ENCODE data around the gene CIITA. TPM values are rescaled to one million over a fixed set of nuclear protein-coding genes. Genes with fewer than 3 reads are reported as not detected.

Gene CIITA
- total RNA-seq, 1 experiment from 2014 or later = 0.26 TPM

DNA sequence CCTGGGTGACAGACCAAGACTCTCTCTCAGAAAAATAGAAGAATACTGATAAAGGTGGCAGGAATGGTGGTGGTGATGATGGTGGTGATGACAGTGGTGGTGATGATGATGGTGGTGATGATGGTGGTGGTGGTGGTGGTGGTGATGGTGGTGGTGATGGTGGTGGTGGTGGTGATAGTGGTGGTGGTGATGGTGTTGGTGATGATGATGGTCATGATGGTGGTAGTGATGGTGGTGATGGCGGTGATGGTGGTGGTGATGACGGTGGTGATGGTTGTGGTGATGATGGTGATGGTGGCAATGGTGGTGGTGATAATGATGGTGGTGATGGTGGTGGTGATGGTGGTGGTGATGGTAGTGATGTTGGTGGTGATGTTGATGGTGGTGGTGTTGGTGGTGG is 18.0 kb upstream of the CIITA start (continued):
- TF ChIP-seq ZNF138 (CRISPR knock-in tag; conservative IDR thresholded peaks at IDR 0.05) = no peak
- no peak for TF ChIP-seq ZNF263 (CRISPR knock-in tag; IDR thresholded peaks at IDR 0.05; ENCODE audit: low read depth)

DNA sequence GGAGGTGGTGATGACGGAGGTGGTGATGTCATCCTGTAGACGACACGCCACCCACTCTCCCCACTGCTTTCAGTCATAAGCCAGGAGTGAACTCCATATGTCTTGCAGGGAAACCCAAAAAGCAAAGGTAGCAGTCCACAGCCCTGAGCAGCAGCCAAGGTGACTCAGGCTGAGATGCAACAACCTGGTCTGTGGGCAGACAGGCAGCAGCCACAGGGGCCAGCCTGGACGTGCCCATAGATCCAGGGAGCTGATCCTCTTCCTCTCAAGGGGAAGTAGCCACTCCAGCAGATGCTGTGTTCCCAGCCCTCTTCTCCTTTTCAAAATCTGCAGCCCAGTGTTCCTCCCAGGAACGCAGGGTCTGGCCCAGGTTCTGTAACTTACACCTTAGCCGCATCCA is 17.3 kb upstream of the CIITA start:
- ChIA-PET POLR2A (no interaction called here), CTCF (no interaction called here)
- Mint-ChIP-seq H3K4me3 (no peak overlapping the region), H3K9me3 (peaks cover 13% of the 10 kb centered on the region), H3K4me1 (peaks cover 1% of the 10 kb centered on the region), H3K36me3 (no peaks in the 10 kb centered on the region), H3K27ac (no peak overlapping the region), H3K27me3 (ENCODE audit: low read depth) (no peaks in the 10 kb centered on the region)
- DNase-seq (ENCODE audit: low spot score) = no peak
- ATAC-seq = no peak
- TF ChIP-seq, protein P1, sequence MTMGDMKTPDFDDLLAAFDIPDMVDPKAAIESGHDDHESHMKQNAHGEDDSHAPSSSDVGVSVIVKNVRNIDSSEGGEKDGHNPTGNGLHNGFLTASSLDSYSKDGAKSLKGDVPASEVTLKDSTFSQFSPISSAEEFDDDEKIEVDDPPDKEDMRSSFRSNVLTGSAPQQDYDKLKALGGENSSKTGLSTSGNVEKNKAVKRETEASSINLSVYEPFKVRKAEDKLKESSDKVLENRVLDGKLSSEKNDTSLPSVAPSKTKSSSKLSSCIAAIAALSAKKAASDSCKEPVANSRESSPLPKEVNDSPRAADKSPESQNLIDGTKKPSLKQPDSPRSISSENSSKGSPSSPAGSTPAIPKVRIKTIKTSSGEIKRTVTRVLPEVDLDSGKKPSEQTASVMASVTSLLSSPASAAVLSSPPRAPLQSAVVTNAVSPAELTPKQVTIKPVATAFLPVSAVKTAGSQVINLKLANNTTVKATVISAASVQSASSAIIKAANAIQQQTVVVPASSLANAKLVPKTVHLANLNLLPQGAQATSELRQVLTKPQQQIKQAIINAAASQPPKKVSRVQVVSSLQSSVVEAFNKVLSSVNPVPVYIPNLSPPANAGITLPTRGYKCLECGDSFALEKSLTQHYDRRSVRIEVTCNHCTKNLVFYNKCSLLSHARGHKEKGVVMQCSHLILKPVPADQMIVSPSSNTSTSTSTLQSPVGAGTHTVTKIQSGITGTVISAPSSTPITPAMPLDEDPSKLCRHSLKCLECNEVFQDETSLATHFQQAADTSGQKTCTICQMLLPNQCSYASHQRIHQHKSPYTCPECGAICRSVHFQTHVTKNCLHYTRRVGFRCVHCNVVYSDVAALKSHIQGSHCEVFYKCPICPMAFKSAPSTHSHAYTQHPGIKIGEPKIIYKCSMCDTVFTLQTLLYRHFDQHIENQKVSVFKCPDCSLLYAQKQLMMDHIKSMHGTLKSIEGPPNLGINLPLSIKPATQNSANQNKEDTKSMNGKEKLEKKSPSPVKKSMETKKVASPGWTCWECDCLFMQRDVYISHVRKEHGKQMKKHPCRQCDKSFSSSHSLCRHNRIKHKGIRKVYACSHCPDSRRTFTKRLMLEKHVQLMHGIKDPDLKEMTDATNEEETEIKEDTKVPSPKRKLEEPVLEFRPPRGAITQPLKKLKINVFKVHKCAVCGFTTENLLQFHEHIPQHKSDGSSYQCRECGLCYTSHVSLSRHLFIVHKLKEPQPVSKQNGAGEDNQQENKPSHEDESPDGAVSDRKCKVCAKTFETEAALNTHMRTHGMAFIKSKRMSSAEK (CRISPR knock-in tag; IDR thresholded peaks at IDR 0.05; ENCODE audit: borderline replicate concordance) = no peak
- TF ChIP-seq RELA (CRISPR knock-in tag; IDR thresholded peaks at IDR 0.05; ENCODE audit: borderline replicate concordance) = no peak
- TF ChIP-seq, protein P2, sequence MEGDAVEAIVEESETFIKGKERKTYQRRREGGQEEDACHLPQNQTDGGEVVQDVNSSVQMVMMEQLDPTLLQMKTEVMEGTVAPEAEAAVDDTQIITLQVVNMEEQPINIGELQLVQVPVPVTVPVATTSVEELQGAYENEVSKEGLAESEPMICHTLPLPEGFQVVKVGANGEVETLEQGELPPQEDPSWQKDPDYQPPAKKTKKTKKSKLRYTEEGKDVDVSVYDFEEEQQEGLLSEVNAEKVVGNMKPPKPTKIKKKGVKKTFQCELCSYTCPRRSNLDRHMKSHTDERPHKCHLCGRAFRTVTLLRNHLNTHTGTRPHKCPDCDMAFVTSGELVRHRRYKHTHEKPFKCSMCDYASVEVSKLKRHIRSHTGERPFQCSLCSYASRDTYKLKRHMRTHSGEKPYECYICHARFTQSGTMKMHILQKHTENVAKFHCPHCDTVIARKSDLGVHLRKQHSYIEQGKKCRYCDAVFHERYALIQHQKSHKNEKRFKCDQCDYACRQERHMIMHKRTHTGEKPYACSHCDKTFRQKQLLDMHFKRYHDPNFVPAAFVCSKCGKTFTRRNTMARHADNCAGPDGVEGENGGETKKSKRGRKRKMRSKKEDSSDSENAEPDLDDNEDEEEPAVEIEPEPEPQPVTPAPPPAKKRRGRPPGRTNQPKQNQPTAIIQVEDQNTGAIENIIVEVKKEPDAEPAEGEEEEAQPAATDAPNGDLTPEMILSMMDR (IDR thresholded peaks at IDR 0.05) = no peak
- no peak for TF ChIP-seq ZBTB21 (CRISPR knock-in tag; IDR thresholded peaks at IDR 0.05; ENCODE audit: borderline replicate concordance)
- TF ChIP-seq ZNF416 (CRISPR knock-in tag; IDR thresholded peaks at IDR 0.05) = no peak
- no peak for TF ChIP-seq MYBL2 (CRISPR knock-in tag; IDR thresholded peaks at IDR 0.05)
- TF ChIP-seq, protein P3, sequence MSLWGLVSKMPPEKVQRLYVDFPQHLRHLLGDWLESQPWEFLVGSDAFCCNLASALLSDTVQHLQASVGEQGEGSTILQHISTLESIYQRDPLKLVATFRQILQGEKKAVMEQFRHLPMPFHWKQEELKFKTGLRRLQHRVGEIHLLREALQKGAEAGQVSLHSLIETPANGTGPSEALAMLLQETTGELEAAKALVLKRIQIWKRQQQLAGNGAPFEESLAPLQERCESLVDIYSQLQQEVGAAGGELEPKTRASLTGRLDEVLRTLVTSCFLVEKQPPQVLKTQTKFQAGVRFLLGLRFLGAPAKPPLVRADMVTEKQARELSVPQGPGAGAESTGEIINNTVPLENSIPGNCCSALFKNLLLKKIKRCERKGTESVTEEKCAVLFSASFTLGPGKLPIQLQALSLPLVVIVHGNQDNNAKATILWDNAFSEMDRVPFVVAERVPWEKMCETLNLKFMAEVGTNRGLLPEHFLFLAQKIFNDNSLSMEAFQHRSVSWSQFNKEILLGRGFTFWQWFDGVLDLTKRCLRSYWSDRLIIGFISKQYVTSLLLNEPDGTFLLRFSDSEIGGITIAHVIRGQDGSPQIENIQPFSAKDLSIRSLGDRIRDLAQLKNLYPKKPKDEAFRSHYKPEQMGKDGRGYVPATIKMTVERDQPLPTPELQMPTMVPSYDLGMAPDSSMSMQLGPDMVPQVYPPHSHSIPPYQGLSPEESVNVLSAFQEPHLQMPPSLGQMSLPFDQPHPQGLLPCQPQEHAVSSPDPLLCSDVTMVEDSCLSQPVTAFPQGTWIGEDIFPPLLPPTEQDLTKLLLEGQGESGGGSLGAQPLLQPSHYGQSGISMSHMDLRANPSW (CRISPR knock-in tag; conservative IDR thresholded peaks at IDR 0.05; ENCODE audit: low read depth) = no peak

DNA sequence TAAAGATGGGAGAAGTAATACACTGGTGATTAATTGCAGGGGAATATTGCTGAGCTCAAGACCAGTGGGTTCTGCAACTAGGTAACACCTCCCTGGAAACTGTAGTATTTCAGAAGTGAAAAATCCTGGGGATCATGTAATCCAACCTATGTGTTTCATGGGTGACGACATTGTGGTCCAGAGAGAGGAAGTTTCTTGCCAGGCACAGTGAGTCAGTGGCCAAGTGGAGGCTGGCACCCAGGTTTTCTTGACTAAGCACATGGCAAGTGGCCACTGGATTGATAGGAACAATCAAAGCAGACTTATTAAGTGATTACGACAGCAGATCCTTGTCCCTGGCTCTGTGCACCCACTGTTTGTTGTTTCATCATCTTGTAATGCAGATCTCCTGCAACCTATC is 14.6 kb upstream of the CIITA start:
- CTCF ChIA-PET = no interaction called here
- Mint-ChIP-seq H3K9me3 (peaks cover 13% of the 10 kb centered on the region), H3K4me1 (peaks cover 6% of the 10 kb centered on the region), H3K27me3 (ENCODE audit: low read depth) (no peaks in the 10 kb centered on the region), H3K36me3 (no peaks in the 10 kb centered on the region), H3K27ac (no peak overlapping the region), H3K4me3 (no peak overlapping the region)
- no peak for DNase-seq (ENCODE audit: low spot score)
- POLR2A ChIA-PET = no interaction called here
- ATAC-seq = no peak
- TF ChIP-seq, protein P4, sequence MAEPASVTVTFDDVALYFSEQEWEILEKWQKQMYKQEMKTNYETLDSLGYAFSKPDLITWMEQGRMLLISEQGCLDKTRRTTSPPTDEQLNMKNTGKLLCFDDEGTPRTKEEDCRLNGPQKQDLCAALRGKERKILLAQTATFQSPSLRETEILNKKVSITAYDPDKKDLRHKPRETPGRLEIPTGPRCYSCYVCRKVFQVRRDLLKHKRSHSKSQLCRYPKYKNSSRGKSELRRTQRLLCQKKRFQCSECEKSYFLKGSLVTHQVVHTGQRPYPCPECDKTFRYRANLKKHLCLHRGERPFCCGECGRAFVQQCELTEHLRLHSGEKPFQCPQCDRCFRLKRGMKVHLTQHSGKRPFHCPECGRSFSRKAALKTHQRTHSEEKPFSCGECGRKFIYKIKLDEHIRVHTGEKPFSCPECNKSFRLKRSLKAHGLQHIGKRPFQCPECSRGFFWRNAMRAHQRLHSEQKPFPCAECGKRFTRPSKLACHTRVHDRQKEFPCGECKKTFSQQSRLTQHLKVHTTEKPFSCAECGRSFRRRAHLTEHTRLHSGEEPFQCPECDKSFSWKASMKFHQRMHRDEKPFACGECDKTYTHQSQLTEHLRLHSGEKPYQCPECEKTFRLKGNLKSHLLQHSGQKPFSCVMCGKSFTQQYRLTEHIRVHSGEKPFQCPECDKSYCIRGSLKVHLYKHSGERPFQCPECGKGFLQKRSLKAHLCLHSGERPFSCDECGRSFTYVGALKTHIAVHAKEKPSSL (CRISPR knock-in tag; conservative IDR thresholded peaks at IDR 0.05) = no peak
- TF ChIP-seq, protein P5, sequence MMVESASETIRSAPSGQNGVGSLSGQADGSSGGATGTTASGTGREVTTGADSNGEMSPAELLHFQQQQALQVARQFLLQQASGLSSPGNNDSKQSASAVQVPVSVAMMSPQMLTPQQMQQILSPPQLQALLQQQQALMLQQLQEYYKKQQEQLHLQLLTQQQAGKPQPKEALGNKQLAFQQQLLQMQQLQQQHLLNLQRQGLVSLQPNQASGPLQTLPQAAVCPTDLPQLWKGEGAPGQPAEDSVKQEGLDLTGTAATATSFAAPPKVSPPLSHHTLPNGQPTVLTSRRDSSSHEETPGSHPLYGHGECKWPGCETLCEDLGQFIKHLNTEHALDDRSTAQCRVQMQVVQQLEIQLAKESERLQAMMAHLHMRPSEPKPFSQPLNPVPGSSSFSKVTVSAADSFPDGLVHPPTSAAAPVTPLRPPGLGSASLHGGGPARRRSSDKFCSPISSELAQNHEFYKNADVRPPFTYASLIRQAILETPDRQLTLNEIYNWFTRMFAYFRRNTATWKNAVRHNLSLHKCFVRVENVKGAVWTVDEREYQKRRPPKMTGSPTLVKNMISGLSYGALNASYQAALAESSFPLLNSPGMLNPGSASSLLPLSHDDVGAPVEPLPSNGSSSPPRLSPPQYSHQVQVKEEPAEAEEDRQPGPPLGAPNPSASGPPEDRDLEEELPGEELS (CRISPR knock-in tag; IDR thresholded peaks at IDR 0.05) = no peak
- TF ChIP-seq NR3C1 (CRISPR knock-in tag; conservative IDR thresholded peaks at IDR 0.05; ENCODE audit: low read depth) (no peak), RELA (CRISPR knock-in tag; IDR thresholded peaks at IDR 0.05; ENCODE audit: borderline replicate concordance) (no peak), CBFB (CRISPR knock-in tag; IDR thresholded peaks at IDR 0.05; ENCODE audit: low read depth) (no peak), NFE2L1 (CRISPR knock-in tag; IDR thresholded peaks at IDR 0.05) (no peak), SMAD3 (CRISPR knock-in tag; IDR thresholded peaks at IDR 0.05; ENCODE audit: borderline replicate concordance) (no peak)
- TF ChIP-seq, protein P6, sequence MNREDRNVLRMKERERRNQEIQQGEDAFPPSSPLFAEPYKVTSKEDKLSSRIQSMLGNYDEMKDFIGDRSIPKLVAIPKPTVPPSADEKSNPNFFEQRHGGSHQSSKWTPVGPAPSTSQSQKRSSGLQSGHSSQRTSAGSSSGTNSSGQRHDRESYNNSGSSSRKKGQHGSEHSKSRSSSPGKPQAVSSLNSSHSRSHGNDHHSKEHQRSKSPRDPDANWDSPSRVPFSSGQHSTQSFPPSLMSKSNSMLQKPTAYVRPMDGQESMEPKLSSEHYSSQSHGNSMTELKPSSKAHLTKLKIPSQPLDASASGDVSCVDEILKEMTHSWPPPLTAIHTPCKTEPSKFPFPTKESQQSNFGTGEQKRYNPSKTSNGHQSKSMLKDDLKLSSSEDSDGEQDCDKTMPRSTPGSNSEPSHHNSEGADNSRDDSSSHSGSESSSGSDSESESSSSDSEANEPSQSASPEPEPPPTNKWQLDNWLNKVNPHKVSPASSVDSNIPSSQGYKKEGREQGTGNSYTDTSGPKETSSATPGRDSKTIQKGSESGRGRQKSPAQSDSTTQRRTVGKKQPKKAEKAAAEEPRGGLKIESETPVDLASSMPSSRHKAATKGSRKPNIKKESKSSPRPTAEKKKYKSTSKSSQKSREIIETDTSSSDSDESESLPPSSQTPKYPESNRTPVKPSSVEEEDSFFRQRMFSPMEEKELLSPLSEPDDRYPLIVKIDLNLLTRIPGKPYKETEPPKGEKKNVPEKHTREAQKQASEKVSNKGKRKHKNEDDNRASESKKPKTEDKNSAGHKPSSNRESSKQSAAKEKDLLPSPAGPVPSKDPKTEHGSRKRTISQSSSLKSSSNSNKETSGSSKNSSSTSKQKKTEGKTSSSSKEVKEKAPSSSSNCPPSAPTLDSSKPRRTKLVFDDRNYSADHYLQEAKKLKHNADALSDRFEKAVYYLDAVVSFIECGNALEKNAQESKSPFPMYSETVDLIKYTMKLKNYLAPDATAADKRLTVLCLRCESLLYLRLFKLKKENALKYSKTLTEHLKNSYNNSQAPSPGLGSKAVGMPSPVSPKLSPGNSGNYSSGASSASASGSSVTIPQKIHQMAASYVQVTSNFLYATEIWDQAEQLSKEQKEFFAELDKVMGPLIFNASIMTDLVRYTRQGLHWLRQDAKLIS (CRISPR knock-in tag; IDR thresholded peaks at IDR 0.05; ENCODE audit: borderline replicate concordance) = no peak
